Astrocyte of the hippocampus (primary cell): ENCODE measurements around the gene TSKS.
A peak's percentile ranks its signal among the peaks of the same experiment; 100 is the strongest.

Experiments
- DNase-seq: peaks from one replicate; pipeline ENCODE4 v3.0.0; 2011; ENCODE audit warnings: low read depth, low spot score

The TSKS gene

DNA sequence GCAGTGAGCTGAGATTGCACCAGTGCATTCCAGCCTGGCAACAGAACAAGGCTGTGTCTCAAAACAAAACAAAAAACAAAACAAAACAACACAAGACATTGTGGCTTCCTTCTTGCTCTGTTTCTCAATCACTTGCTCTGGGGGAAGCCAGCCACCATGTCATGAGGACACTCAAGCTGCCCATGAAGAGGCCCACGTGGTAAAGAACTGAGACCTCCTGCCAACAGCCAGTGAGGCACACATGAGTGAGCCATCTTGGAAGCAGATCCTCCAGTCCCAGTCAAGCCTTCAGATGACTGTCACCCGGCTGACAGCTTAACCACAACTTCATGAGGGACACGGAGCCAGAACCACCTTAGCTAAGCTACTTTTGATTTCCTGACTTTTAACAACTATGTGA lies 47.0 kb downstream of the TSKS start:
- no peak for DNase-seq

DNA sequence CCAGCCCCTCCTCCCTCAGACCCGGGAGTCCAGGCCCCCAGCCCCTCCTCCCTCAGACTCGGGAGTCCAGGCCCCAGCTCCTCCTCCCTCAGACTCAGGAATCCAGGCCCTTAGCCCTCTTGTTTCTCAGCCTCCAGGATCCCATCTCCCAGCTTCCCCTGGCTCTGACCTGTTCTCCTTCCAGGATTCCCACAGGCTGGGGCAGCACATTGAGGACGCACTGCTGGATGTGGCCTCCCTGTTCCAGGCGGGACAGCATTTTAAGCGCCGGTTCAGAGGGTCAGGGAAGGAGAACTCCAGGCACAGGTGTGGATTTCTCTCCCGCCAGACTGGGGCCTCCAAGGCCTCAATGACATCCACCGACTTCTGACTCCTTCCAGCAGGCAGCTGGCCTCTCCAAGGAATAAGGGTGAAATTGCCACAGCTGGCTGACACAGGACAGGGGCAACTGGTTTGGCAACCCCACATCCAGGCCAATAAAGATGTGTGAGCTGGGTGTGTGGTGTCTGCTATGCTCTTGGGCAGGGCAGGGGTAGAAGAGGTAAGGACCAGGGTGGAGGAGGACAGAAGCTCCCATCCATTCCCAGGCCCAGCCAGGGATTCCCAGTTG lies 49.8 kb downstream of the TSKS start:
- DNase-seq, result no peak

DNA sequence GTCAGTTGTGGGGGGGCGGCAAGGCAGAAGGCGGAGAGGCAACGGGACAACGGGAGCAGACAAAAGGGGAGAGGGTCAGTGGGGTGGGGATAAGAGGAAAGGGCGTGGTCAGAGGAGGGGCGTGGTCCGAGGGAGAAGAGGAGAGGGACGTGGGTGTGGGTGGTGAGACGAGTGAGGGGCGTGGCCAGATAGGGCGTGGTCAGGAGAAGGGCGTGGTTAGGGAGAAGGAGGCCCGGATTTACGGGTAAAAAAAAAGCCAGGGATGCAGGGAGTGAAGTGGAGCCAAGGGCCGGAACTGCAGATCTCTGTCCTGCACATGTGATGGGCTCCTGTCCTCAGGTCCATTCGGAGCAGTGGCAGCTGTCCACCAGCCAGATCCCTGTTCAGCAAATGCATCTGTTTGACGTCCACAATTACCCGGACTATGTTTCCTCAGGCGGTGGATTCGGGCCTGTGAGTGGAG lies 50.7 kb downstream of the TSKS start:
- no peak for DNase-seq

DNA sequence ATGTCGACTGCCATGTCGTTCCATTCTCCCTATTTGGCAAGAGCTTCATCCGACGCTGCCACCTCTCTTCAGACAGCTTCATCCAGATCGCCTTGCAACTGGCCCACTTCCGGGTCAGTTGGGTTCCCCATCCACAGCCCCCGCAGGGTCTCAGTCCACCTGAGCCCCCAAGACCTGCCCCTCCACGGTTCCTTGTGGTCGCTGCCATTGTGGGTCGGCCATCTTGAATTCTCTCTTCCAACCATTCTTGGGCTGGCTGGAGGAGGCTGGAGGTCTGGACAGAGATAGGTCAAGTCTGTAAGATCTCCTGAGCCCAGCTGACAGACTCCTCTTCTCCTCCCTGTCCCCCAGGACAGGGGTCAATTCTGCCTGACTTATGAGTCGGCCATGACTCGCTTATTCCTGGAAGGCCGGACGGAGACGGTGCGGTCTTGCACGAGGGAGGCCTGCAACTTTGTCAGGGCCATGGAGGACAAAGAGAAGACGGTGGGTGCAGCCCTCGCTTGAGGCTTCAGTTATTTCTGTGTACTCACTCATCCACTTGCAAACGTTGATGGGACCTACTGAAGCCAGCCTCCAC lies 52.6 kb downstream of the TSKS start:
- no peak for DNase-seq

DNA sequence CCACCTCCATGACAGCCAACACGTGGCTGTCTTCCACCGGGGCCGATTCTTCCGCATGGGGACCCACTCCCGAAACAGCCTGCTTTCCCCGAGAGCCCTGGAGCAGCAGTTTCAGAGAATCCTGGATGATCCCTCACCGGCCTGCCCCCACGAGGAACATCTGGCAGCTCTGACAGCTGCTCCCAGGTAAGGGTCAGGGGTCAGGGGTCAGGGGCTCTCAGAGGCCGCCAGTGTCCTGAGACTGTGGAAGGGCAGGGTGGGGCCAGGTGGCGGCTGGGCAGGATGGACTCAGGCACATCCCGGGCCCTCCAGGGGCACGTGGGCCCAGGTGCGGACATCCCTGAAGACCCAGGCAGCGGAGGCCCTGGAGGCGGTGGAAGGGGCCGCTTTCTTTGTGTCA lies 57.2 kb downstream of the TSKS start:
- no peak for DNase-seq

DNA sequence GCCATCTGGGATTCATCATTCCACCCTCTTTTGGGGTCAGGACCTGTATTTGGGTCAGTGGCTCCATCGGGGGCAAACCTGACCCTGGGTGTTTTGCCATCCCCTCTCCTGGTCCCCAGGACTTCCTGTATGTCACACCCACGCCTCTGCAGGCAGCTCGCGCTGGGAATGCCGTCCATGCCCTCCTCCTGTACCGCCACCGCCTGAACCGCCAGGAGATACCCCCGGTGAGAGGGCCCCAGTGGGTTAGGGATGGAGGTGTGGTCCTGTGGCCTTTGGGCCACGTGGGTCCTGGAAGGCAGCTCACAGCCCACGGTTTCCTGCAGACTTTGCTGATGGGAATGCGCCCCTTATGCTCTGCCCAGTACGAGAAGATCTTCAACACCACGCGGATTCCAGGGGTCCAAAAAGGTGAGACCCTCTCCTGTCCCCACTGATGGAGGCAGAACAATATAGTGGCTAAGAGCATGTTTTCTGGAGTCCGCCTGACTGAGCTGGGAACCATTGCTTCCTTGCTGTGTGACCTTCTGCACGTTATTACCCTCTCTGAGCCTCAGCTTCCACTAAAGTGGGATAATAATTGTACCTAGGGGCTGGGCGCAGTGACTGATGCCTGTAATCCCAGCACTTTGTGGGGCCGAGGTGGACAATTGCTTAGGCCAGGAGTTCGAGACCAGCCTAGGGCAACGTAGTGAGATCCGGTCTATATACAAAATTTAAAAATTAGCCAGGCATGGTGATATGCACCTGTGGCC lies 58.0 kb downstream of the TSKS start:
- no peak for DNase-seq

DNA sequence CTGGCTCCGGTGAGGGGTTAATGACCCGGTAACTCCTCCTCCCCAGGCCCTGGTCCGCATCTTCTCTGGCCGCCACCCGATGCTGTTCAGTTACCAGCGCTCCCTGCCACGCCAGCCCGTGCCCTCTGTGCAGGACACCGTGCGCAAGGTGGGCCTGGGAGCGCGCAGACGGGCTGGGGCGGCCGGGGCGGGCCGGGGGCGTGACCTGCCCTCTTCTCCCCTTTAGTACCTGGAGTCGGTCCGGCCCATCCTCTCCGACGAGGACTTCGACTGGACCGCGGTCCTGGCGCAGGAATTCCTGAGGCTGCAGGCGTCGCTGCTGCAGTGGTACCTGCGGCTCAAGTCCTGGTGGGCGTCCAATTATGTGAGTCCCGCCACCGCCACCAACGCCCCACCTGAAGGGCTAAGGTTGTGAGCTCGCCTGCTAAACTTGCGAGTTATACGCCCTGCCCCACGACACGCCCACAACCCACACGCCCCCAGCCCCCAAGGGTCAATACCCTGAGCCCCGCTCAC lies 61.8 kb downstream of the TSKS start:
- no peak for DNase-seq

DNA sequence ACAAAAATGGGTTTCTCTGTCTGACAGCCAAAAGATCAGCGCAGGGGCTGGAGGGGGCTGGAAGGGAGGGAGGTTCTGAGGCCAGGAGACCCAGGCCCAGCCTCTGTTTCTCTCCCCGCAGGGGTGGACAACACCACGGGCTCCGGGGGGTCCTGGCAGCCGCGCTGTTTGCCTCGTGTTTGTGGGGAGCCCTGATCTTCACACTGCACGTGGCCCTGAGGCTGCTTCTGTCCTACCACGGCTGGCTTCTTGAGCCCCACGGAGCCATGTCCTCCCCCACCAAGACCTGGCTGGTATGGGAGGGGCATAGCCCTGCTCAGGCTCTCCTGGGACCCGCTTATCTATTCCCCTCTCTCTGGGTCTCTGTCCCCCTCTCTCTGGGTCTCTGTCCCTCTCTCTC lies 62.5 kb downstream of the TSKS start:
- no peak for DNase-seq

DNA sequence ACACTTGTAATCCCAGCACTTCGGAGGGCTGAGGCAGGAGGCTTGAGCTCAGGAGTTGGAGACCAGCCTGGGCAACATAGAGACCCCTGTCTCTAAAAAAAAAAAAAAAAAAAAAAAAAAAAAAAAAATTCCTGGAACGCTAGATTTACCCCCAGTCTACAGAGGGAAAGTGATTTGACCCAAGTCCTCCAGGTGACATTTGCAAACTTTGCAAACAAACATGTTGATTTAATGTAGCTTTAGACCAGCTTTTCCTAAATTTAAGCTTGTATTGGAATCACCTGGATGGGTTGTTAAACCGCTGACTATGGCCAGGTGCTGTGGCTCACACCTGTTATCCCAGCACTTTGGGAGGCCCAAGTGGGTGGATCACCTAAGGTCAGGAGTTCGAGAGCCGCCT lies 63.7 kb downstream of the TSKS start:
- DNase-seq, result no peak

DNA sequence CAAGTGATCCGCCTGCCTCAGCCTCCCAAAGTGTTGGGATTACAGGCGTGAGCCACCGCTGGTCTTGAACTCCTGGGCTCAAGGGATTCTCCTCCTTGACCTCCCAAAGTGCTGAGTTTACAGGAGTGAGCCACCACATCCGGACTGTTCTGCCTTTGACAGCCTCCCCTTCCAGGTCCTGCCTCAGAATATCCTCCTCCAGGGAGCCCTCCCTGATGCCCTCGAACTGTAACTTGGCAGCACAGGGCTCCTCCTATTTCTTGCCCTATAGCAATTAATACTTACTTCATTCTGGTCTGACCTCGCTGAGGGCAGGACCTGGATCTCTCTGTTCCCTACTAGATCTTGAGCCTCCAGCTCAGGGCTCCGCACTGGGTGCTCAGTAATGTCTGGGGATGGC lies 66.2 kb downstream of the TSKS start:
- DNase-seq, result no peak

DNA sequence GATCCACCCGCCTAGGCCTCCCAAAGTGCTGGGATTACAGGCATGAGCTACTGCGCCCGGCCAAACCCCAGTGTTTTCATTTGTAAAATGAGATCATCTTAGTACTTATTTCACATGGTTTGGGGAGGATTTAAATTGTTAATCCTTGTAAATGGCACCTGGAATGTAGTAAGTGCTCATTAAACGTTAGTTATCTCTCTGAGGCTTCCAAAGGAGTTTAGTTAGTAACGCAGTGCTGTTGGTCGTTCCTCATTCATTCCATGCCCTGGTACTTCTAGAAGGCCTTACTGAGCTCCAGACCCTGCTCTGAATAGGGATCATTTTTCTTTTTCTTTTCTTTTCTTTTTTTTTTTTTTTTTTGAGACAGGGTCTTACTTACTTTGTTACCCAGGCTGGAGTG lies 67.0 kb downstream of the TSKS start:
- no peak for DNase-seq

DNA sequence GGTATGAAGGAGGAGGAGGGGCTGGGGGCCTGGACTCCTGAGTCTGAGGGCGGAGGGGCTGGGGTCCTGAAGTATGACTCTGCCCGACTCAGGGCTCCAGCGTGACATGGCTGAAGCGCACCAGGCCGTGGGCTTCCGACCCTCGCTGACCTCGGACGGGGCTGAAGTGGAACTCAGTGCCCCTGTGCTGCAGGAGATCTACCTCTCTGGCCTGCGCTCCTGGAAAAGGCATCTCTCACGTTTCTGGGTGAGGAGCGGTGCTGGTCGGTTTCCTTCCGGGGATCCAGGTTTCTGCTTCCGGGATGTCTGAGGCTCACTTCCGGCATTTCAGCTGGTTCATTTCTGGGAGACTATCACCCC lies 71.0 kb downstream of the TSKS start:
- DNase-seq, result no peak

DNA sequence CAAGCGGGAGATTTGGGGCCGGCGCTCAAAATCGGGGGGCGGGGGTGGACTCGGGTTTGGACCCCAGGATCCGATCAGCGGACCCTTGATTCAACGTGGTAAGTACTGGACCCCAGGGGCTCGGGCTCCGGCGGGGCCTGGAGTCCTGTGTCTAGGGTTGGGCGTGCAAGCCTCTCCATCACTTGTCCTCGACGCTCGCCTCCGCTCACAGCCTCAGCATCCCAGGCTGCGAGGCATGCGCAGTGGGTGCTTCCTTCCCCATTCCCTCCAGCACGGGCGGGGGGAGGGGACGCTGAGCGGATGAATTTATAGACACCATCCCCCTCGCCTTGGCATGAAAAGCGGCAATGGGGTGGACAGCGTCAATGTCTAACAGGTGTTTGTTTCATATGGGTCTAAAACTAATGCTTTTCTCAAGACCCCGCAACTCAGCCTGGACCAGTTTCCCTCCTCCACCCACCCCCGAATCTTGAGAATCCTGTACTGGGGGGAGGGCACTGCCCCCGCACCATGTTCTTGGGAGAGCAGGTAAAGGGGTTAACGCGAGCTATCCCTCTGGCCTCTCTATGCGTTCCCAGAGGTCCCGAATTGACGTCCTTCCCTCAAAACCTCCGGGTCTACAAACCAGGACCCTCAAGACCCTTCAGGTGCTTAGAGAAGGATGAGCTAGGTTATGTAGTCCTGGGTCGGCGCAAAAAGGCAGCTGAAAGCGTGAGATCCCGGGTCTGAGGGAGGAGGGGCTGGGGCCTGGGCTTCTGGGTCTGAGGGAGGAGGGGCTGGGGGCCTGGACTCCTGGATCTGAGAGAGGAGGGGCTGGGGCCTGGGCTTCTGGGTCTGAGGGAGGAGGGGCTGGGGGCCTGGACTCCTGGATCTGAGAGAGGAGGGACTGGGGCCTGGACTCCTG lies 71.6 kb downstream of the TSKS start:
- peak; percentile 92 for DNase-seq

DNA sequence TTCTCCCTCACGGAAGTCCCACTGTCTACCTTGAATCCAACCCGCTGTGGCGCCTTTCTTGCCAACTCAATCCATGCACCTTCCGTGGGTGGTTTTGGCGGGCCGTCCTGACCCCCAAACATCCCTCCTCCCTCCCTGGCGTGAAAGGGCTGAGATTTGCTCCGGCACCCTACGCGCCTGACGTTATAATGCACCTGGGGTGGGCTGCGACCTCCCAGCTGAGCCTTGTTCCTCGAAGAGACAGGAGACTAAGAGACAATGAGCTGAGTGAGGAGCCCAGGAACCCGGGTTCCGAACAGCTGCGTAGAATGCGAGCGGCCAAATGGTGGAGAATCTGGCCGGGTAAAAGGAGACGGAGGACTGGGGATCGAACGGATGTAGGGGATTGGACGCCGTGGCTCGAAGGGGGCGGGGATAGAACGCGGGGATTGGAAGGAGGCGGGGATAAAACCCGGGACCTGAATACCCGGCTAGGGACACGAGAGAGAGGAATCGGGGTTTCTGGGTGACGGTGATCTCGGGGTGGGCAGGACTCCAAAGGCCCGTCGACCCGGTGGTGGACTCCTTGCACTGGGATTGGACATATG lies 72.4 kb downstream of the TSKS start, which contains the start of gene CPT1C:
CPT1C (plus strand) TSS at position 461 of the 587 bp plus-strand sequence. CDS start 1,137 bp downstream, outside the sequence.
- DNase-seq, result peak; percentile 92

DNA sequence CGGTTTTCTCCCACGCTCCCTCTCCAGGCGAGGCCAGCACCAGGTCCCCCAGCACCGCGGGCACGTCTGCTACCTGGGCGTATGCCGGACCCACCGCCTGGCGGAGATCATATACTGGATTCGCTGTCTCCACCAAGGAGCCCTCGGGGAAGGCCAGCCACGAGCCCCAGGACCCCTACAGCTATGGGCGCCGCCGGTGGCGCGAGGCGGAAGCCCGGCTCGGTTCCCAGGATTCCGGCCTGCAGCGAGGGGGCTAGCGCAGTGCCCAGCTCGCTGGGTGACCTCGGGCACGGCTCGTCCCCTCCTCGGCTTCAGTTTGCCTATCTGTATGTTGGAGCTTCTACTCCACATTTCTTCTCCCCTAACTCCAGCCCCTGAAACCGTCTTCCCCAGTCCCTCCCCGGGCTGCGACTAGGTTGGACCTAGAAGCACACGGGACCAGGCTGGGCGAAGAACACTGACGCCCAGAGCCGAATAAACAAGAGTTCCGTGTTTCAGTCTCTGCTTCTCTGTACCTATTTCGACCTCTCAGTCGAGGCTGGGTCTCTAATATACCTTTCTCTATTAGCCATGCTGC lies 72.9 kb downstream of the TSKS start:
- no peak for DNase-seq
